ENCODE data around the gene CPNE7. TPM values are rescaled to one million over a fixed set of nuclear protein-coding genes. Genes with fewer than 3 reads are reported as not detected.

CPNE7 gene
- total and polyA plus RNA-seq, 10 of the 15 experiments (the other 5 are each of a cell fraction or from before 2014, with no cell fraction given) = 0.29 to 46.9 (median 17.5) TPM

DNA sequence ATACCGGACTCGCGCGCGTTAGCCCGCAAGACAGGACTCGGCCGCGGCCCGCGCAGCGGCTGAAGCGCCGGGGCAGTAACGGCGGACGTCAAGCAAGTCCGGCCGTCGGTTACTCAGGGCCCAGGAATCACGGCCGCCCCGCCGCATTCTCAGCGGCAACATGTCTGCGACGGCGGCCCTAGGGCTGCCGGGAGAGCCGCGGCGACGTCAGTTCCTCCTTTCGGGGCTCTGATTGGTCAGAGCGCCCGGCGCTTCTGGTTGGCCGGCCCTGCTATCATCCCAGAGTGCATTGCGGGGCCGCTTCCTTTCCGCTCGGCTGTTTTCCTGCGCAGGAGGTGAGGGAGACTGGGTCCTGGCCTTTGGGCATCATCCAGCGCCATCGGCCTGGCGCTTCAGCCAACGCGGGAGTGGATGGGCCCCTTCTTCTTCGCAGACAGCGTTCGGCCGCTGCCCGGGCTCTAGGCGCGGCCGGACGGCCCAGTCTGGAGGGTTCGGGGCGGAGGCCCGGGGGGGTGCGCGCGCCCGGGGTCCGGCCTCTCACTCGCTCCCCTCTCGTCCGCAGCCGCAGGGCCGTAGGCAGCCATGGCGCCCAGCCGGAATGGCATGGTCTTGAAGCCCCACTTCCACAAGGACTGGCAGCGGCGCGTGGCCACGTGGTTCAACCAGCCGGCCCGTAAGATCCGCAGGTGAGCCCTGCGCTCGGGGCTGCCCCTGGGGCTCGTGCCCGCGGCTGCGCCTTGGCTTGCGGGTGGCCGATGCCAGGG is 15.0 kb upstream of the CPNE7 start, which contains the start of gene RPL13 (continued):
- TF ChIP-seq NR2C2 (IDR thresholded peaks at IDR 0.05; ENCODE audit: borderline replicate concordance, control insufficient read depth, insufficient read length, low read depth) = no peak
- TF ChIP-seq CHD2 (IDR thresholded peaks at IDR 0.05; ENCODE audit: borderline replicate concordance, low read depth, low read length) = peak; percentile 53; the same call in 1 of the 2 replicates
- peak; percentile 81 for TF ChIP-seq RFX5 (IDR thresholded peaks at IDR 0.05; ENCODE audit: low read depth, low read length)
- peak; percentile 86 for TF ChIP-seq SMAD1 (IDR thresholded peaks at IDR 0.05; ENCODE audit: low read depth, partially characterized antibody)
- no peak for TF ChIP-seq WRNIP1 (IDR thresholded peaks at IDR 0.05; ENCODE audit: borderline replicate concordance, low read depth, low read length)
- peak; percentile 88; the same call in 1 of the 2 replicates for TF ChIP-seq DPF2 (IDR thresholded peaks at IDR 0.05)
- peak; percentile 91 for TF ChIP-seq CREB1 (IDR thresholded peaks at IDR 0.05; ENCODE audit: low read depth)
- TF ChIP-seq, protein P1, sequence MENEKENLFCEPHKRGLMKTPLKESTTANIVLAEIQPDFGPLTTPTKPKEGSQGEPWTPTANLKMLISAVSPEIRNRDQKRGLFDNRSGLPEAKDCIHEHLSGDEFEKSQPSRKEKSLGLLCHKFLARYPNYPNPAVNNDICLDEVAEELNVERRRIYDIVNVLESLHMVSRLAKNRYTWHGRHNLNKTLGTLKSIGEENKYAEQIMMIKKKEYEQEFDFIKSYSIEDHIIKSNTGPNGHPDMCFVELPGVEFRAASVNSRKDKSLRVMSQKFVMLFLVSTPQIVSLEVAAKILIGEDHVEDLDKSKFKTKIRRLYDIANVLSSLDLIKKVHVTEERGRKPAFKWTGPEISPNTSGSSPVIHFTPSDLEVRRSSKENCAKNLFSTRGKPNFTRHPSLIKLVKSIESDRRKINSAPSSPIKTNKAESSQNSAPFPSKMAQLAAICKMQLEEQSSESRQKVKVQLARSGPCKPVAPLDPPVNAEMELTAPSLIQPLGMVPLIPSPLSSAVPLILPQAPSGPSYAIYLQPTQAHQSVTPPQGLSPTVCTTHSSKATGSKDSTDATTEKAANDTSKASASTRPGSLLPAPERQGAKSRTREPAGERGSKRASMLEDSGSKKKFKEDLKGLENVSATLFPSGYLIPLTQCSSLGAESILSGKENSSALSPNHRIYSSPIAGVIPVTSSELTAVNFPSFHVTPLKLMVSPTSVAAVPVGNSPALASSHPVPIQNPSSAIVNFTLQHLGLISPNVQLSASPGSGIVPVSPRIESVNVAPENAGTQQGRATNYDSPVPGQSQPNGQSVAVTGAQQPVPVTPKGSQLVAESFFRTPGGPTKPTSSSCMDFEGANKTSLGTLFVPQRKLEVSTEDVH (IDR thresholded peaks at IDR 0.05; ENCODE audit: low read depth, partially characterized antibody) = no peak
- no peak for TF ChIP-seq BRCA1 (IDR thresholded peaks at IDR 0.05; ENCODE audit: low read depth, low read length)
- TF ChIP-seq KAT2A (conservative IDR thresholded peaks at IDR 0.05; ENCODE audit: control insufficient read depth, low read depth, low read length) = peak; percentile 74
- TF ChIP-seq EP300 (IDR thresholded peaks at IDR 0.05; ENCODE audit: borderline replicate concordance in 1 of 2, control insufficient read depth in 1 of 2, low read depth in 2 of 2, low read length in 2 of 2) = no peak
- peak; percentile 59; the same call in 1 of the 2 replicates for TF ChIP-seq REST (IDR thresholded peaks at IDR 0.05; ENCODE audit: low read depth, low read length)
- TF ChIP-seq KDM1A (IDR thresholded peaks at IDR 0.05; ENCODE audit: borderline replicate concordance) = no peak
- no peak for TF ChIP-seq USF2 (IDR thresholded peaks at IDR 0.05; ENCODE audit: borderline replicate concordance, low read depth, low read length)
- TF ChIP-seq ZNF274 (IDR thresholded peaks at IDR 0.05; ENCODE audit: insufficient read depth, insufficient read length) = no peak
- TF ChIP-seq ZNF384 (IDR thresholded peaks at IDR 0.05; ENCODE audit: borderline replicate concordance, low read depth, low read length) = no peak
- TF ChIP-seq MYB (IDR thresholded peaks at IDR 0.05; ENCODE audit: borderline replicate concordance, low read depth, low read length) = no peak
- peak; percentile 81 for TF ChIP-seq ZBED1 (IDR thresholded peaks at IDR 0.05; ENCODE audit: borderline replicate concordance)
- no peak for TF ChIP-seq MTA3 (IDR thresholded peaks at IDR 0.05; ENCODE audit: borderline replicate concordance, low read length)
- TF ChIP-seq CBX3 (IDR thresholded peaks at IDR 0.05; ENCODE audit: borderline replicate concordance, low read depth) = no peak
- peak; percentile 55; the same call in 1 of the 2 replicates for TF ChIP-seq SPI1 (IDR thresholded peaks at IDR 0.05; ENCODE audit: borderline replicate concordance, insufficient read depth, low read depth, low read length)

Measured in GM12878 (cell line).